DND-41 (cell line): ENCODE measurements around the gene SLC37A3.

ENCODE experiments used
- CTCF ChIP-seq: IDR thresholded peaks from 2 replicates; pipeline ENCODE4 v1.5.1; 2012; ENCODE audit warnings: borderline replicate concordance, low read length, moderate library complexity, mild to moderate bottlenecking; ENCODE audit not compliant: poor library complexity, severe bottlenecking; ENCODE audit errors: extremely low read depth
- EZH2 ChIP-seq: IDR thresholded peaks from 3 replicates; pipeline ENCODE4 v1.6.1; 2012; ENCODE audit warnings: borderline replicate concordance, low read depth, mild to moderate bottlenecking, moderate library complexity, low read length, inconsistent platforms; ENCODE audit not compliant: severe bottlenecking

- TF ChIP-seq CTCF (no peak), EZH2 (no peak)
Observed at GRCh38 chr7:140364819-140365218, 33.5 kb downstream of the SLC37A3 start.
